ENCODE results near the gene RHOD. TPM values are rescaled to one million over a fixed set of nuclear protein-coding genes. Genes with fewer than 3 reads are reported as not detected.

Gene RHOD
- total and polyA plus RNA-seq, 10 of the 15 experiments (the other 5 are each of a cell fraction or from before 2014, with no cell fraction given) = 0.15 to 2.6 (median 1.9) TPM; not detected in 2

DNA sequence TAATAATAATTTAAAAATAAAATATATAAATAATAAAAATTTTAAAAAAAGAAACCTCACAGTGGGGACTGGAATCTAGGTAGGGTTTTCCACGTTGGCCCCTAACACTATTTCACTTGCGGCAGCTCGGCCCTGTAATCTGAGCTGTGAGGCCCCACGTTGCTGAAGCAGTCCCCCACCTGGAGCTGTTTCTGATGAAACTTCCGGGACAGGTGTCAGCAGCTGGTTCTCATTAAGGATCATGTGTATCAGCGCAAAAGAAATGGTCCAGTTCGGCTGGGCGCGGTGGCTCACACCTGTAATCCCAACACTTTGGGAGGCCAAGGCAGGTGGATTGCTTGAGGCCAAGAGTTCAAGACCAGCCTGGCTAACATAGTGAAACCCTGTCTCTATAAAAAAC lies 17.3 kb downstream of the RHOD start:
- TF ChIP-seq TCF12 (IDR thresholded peaks at IDR 0.05; ENCODE audit: low read depth, low read length) (0 out of 2 replicates have a peak, but pooled peaks have one; percentile 7), POLR2AphosphoS2 (IDR thresholded peaks at IDR 0.05; ENCODE audit: low read depth, low read length) (no peak)
- H3K4me3 ChIP-seq = no peak overlapping the region
- DNase-seq (ENCODE audit: low read depth, low spot score) (no peak), ATAC-seq (no peak), FAIRE-seq (no peak)
- no TSS peak for BruUV-seq (replicated peaks)
- H3K27ac ChIP-seq (ENCODE audit: control insufficient read depth, insufficient read depth) = no peak overlapping the region
- ChIA-PET RAD21 (ENCODE audit: unreplicated experiment) (interaction anchor here (0.9 to 1.1 kb wide), 2 partner anchors 165 to 244 kb away, joined by 3 to 4 read pairs; no protein-coding TSS in a partner anchor), SMC1A (ENCODE audit: uncharacterized antibody, unreplicated experiment) (interaction anchor here (0.5 to 1.8 kb wide), 5 partner anchors 19 to 166 kb away, joined by 3 to 6 read pairs (median 4); no protein-coding TSS in a partner anchor), POLR2A (no interaction called here), CTCF (interaction anchor here (1.0 to 5.2 kb wide), 7 partner anchors 9 to 308 kb away, joined by 3 to 55 read pairs (median 4); no protein-coding TSS in a partner anchor)
- H3K9me3 ChIP-seq (replicated peaks; ENCODE audit: control insufficient read depth, insufficient read depth, low read length) = no peaks in the 10 kb centered on the region
- H3K9ac ChIP-seq (ENCODE audit: control insufficient read depth, insufficient read depth, low read length) = no peak overlapping the region
- in situ Hi-C loops (cut with MboI) = no loop called here
- H3K36me3 ChIP-seq (ENCODE audit: control insufficient read depth in 2 of 2, insufficient read depth in 2 of 2, low read length in 1 of 2) = no peaks in the 10 kb centered on the region
- H3K79me2 ChIP-seq (ENCODE audit: control insufficient read depth, insufficient read depth, low read length) = no peaks in the 10 kb centered on the region
- H3K4me2 ChIP-seq (ENCODE audit: control insufficient read depth, insufficient read depth) = no peak overlapping the region
- H4K20me1 ChIP-seq (ENCODE audit: control insufficient read depth, insufficient read depth) = no peaks in the 10 kb centered on the region
- H3K27me3 ChIP-seq (replicated peaks in 1 of 2; ENCODE audit: control insufficient read depth in 2 of 2, insufficient read depth in 2 of 2, low read length in 1 of 2) = no peaks in the 10 kb centered on the region; a peak in 1 of 4 replicates
- intact Hi-C loops (cut with micrococcal nuclease; ENCODE audit: unreplicated experiment) = no loop called here
- no peak overlapping the region for H2AFZ ChIP-seq (ENCODE audit: control insufficient read depth, low read depth, low read length)
- H3K4me1 ChIP-seq (ENCODE audit: control insufficient read depth, insufficient read depth, low read length) = peaks cover 21% of the 10 kb centered on the region
- 78% methylated on average over 9 of the region's 9 CpGs for WGBS (ENCODE audit: insufficient coverage, insufficient replicate concordance, low lambda C conversion rate, missing lambda C conversion rate)

DNA sequence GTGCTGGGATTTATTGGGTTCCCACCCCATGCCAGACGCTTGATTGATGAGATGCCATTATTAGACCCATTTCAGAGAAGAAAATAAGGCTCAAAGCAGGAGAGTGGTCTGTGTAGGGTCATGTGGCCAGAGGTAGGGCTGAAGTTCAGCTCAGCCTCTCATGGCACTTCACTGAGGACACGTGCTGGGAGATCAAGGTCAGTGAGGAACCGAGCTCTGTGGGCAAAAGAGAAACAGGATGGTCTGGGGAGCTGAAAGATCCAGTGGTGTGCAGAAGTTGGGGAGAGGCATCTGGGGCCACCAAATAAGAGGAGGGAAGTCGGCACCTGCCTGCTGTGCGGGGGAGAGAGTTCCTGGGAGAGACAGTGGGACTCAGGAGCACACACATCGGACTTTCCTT lies 19.6 kb downstream of the RHOD start:
- Histone ChIP-seq H2AFZ (ENCODE audit: control insufficient read depth, low read depth, low read length) (no peak overlapping the region; the same call in 1 of the 2 replicates), H3K9ac (ENCODE audit: control insufficient read depth, insufficient read depth, low read length) (no peak overlapping the region), H3K4me3 (no peak overlapping the region), H3K4me1 (ENCODE audit: control insufficient read depth, insufficient read depth, low read length) (peaks cover 21% of the 10 kb centered on the region), H3K27me3 (replicated peaks in 1 of 2; ENCODE audit: control insufficient read depth in 2 of 2, insufficient read depth in 2 of 2, low read length in 1 of 2) (no peaks in the 10 kb centered on the region), H4K20me1 (ENCODE audit: control insufficient read depth, insufficient read depth) (no peaks in the 10 kb centered on the region), H3K4me2 (ENCODE audit: control insufficient read depth, insufficient read depth) (no peak overlapping the region), H3K27ac (ENCODE audit: control insufficient read depth, insufficient read depth) (no peak overlapping the region; the same call in 1 of the 2 replicates), H3K79me2 (ENCODE audit: control insufficient read depth, insufficient read depth, low read length) (no peaks in the 10 kb centered on the region), H3K9me3 (replicated peaks; ENCODE audit: control insufficient read depth, insufficient read depth, low read length) (no peaks in the 10 kb centered on the region), H3K36me3 (ENCODE audit: control insufficient read depth in 2 of 2, insufficient read depth in 2 of 2, low read length in 1 of 2) (no peaks in the 10 kb centered on the region)
- 93% methylated on average over 6 of the region's 6 CpGs for WGBS (ENCODE audit: insufficient coverage, insufficient replicate concordance, low lambda C conversion rate, missing lambda C conversion rate)
- TF ChIP-seq YBX1 (IDR thresholded peaks at IDR 0.05) = no peak
- TF ChIP-seq CBFB (IDR thresholded peaks at IDR 0.05; ENCODE audit: low read depth) = no peak
- no peak for TF ChIP-seq HCFC1 (IDR thresholded peaks at IDR 0.05; ENCODE audit: low read length)
- TF ChIP-seq PAX5 (IDR thresholded peaks at IDR 0.05; ENCODE audit: borderline replicate concordance, low read depth, low read length) = no peak
- TF ChIP-seq CBX5 (IDR thresholded peaks at IDR 0.05; ENCODE audit: low read depth) = no peak
- no peak for TF ChIP-seq SPI1 (IDR thresholded peaks at IDR 0.05; ENCODE audit: borderline replicate concordance, insufficient read depth, low read depth, low read length)
- TF ChIP-seq RELA (IDR thresholded peaks at IDR 0.05; ENCODE audit: borderline replicate concordance, partially characterized antibody) = no peak
- no peak for TF ChIP-seq CHD4 (IDR thresholded peaks at IDR 0.05)
- TF ChIP-seq ZSCAN29 (IDR thresholded peaks at IDR 0.05) = no peak
- TF ChIP-seq TAF1 (IDR thresholded peaks at IDR 0.05; ENCODE audit: borderline replicate concordance, low read depth, low read length) = no peak
- TF ChIP-seq ZBTB40 (IDR thresholded peaks at IDR 0.05; ENCODE audit: borderline replicate concordance) = no peak
- no peak for TF ChIP-seq SIN3A (IDR thresholded peaks at IDR 0.05; ENCODE audit: low read depth, low read length)
- TF ChIP-seq ZNF622 (IDR thresholded peaks at IDR 0.05) = no peak
- ChIA-PET RAD21 (ENCODE audit: unreplicated experiment) (interaction anchor here (1.0 to 2.2 kb wide), 2 partner anchors 43 to 241 kb away, joined by 3 to 6 read pairs; partner anchors contain the start of gene KDM2A), CTCF (interaction anchor here (0.8 to 5.2 kb wide), 2 partner anchors 23 to 164 kb away, joined by 3 to 55 read pairs; no protein-coding TSS in a partner anchor), SMC1A (ENCODE audit: uncharacterized antibody, unreplicated experiment) (interaction anchor here (1.1 kb wide), 1 partner anchor 18 kb away, joined by 3 read pairs; no protein-coding TSS in a partner anchor), POLR2A (no interaction called here)
- no TSS peak for BruUV-seq (replicated peaks)
- FAIRE-seq = no peak
- in situ Hi-C loops (cut with MboI) = no loop called here
- intact Hi-C loops (cut with micrococcal nuclease; ENCODE audit: unreplicated experiment) = no loop called here
- no peak for DNase-seq (ENCODE audit: low read depth, low spot score)
- peak; percentile 23; the same call in 1 of the 3 replicates for ATAC-seq
